ENCODE measurements around the gene UTF1.

GRCh38 chr10:133262696-133263095 lies 32.7 kb downstream of the UTF1 start:
- TF ChIP-seq, protein P1, sequence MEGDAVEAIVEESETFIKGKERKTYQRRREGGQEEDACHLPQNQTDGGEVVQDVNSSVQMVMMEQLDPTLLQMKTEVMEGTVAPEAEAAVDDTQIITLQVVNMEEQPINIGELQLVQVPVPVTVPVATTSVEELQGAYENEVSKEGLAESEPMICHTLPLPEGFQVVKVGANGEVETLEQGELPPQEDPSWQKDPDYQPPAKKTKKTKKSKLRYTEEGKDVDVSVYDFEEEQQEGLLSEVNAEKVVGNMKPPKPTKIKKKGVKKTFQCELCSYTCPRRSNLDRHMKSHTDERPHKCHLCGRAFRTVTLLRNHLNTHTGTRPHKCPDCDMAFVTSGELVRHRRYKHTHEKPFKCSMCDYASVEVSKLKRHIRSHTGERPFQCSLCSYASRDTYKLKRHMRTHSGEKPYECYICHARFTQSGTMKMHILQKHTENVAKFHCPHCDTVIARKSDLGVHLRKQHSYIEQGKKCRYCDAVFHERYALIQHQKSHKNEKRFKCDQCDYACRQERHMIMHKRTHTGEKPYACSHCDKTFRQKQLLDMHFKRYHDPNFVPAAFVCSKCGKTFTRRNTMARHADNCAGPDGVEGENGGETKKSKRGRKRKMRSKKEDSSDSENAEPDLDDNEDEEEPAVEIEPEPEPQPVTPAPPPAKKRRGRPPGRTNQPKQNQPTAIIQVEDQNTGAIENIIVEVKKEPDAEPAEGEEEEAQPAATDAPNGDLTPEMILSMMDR (IDR thresholded peaks at IDR 0.05), result no peak
- TF ChIP-seq POLR2A (IDR thresholded peaks at IDR 0.05), result no peak
